AG09319 (cell line): ENCODE data around the gene PHKB.

ENCODE experiments used
- DNase-seq: peaks from one replicate; pipeline ENCODE4 v3.0.0-alpha.2; 2010; ENCODE audit warnings: low read depth; ENCODE audit errors: extremely low read depth
- TF ChIP-seq, protein P1 (sequence below): IDR thresholded peaks from 2 replicates; pipeline ENCODE4 v1.5.1; 2011; ENCODE audit warnings: low read depth, mild to moderate bottlenecking, inconsistent platforms, low read length, moderate library complexity

Gene PHKB

DNA sequence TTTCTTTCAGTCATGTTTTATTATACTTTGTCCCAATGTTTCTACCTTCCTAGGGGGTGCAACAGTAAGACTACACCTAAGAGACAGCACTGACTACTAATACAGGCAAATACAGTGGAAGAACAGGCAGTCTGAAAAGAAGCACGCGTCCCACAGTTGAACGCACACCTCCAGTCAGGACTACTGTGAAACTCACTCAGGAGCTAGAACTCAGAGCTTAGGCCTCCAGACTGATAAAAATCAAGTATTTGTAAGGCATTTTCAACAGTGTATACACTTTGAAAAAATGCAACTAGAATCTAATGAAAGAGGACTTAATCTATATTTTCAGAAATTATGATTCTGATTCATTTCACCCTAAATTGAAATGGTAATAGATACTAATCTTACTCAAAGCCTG lies 14.7 kb upstream of the PHKB start:
- TF ChIP-seq, protein P1, sequence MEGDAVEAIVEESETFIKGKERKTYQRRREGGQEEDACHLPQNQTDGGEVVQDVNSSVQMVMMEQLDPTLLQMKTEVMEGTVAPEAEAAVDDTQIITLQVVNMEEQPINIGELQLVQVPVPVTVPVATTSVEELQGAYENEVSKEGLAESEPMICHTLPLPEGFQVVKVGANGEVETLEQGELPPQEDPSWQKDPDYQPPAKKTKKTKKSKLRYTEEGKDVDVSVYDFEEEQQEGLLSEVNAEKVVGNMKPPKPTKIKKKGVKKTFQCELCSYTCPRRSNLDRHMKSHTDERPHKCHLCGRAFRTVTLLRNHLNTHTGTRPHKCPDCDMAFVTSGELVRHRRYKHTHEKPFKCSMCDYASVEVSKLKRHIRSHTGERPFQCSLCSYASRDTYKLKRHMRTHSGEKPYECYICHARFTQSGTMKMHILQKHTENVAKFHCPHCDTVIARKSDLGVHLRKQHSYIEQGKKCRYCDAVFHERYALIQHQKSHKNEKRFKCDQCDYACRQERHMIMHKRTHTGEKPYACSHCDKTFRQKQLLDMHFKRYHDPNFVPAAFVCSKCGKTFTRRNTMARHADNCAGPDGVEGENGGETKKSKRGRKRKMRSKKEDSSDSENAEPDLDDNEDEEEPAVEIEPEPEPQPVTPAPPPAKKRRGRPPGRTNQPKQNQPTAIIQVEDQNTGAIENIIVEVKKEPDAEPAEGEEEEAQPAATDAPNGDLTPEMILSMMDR, result no peak
- DNase-seq, result no peak

DNA sequence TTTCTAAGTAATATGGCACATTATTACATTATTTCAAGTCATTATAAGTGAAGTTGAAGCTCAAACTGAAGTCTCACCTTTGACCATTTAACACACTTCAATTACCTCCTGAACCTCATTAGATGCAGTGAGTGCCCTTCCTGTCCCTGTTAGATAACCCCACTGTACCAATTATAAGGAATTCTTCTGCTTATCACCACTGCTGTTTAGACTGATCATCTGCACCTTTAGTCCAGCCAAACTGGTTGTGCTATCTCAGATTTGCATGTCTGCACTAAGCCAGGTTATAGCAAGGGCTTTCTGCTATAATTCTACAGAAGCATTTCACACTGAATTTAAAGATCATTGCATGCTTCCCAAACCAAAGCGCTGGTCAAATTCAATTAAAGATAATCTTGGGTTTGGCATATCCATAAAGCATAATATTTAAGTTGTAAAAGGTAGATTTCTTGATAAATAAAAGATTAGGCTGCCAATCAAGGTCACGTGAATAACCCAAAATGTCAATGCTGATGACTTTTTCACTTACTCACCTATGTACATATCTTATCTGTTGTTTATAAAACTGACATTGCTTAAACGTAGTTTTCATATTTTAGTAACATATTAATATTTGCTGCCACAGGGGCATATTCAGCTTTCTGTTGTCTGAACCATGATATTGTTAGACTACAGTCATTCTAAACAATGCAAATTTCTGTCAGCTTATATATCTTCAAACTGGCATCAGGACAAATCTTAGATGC lies 12.1 kb upstream of the PHKB start:
- DNase-seq, result no peak
- TF ChIP-seq, protein P1, result no peak

DNA sequence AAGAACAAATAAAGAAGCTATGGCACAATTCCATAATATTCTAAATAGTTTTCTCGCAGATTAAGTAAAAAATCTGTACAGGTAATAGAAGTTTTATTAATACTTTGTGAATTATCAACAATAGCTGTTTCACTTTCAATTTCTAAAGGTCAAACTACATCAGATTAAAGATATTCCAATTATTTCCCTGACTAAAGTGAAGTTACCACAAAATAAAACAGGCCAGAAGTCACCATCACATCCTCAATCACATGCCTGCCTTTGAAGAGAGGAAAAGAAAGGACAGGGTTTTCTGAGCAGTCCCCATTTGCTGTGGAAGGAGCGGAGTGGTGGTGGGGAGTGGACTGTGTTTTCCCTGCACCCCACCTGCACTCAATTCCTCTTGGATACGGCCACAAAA lies 11.3 kb upstream of the PHKB start:
- no peak for DNase-seq
- TF ChIP-seq, protein P1, result no peak

DNA sequence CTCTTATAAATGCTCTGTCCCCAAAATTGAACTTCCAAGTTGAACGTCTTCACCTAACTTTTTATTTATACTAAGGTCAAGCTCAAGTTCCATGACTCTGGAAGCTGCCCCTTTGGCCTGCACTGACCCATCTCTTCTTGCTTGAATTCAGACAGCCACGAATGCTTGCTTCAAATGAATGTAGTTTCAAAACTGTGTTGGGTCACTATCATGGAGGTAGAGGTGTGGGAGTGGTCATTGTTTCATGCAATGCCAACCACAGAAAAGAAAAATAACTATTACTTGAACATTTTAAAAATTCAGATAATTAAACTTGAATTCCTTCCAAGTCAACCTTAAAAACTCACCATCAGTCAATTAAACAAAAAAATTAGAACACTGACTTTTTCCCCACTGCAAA lies 2.8 kb upstream of the PHKB start:
- TF ChIP-seq, protein P1, result no peak
- DNase-seq, result no peak

DNA sequence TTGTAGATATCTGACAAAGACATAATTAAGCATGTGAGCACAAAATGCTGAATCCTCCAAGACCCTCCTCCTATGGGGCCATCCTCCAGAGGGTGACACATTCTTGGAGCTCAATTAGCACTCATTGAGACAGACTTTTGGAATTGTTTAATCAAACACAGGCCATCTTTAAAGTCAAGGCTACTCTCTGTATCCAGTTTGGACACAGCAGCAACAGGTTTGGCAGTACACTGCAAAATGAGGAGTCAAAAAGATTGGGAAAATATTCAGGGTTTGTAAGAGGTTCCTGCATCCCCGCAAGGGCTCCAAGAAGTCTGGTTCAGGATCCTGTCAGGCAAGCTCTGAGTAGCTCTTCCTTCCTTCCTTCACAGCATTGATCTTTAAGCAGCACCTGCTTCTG lies 1.5 kb upstream of the PHKB start:
- DNase-seq, result no peak
- TF ChIP-seq, protein P1, result no peak

DNA sequence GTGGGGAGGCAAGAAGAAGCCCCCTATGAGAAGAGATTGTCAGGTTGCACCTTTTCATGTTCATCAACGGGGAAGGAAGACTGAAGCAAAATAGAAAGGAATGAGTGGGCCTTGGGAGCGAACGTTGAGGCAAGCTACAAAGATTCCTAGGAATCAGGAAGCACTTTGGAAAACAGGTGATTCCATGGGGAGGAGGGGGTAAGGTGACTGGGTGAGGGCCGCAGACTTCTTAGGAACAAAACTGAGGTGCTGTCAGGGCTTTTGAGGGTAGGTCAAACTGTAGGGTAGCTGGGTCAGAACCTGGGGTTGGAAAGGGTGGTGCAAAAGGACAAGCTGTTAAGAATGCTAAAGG lies 796 bp upstream of the PHKB start:
- TF ChIP-seq, protein P1, result no peak
- DNase-seq, result no peak

DNA sequence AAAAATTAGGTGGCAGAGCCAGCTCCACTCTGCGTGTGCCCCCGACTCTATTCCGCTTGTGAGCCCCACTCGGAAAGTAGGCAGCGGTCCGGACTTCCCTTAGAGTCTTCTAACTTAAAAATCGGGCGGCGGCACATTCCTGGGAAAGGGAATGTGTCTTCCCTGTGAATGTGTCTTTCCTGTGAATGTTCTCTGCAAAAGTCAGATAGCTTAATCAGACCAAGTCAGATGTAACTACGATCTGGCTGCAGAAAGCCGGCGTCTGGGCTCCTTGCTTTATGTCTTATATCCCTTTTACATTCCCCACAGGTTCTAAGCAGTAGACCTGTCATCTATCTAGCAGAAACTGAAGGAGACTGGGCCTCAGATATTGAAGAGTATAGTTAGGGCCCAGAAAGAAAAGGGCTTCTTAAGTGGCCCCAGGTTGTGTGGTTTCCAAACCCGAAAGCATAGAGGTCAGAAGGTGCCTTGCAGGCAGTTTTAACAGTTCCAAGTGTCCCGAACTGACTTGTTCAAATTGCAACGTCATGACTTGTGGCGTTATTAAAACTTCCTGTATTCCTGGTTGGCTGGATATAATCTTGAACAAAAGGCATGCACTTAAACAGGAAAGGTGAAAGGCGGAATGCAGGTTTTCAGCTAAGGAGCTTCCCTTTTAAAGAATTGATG lies 601 bp downstream of the PHKB start:
- no peak for DNase-seq
- TF ChIP-seq, protein P1, result no peak
